Endodermal cell (in vitro differentiated cells): ENCODE data around the gene MTSS2. TPM values are rescaled to one million over a fixed set of nuclear protein-coding genes. Genes with fewer than 3 reads are reported as not detected.

ENCODE experiments used
- DNase-seq: peaks from one replicate; pipeline ENCODE4 v3.0.0-alpha.2; 2017
- H3K27ac ChIP-seq: 2 replicates; pipeline ENCODE4 v1.5.1; 2013; ENCODE audit warnings: mild to moderate bottlenecking, low read depth, low read length, moderate library complexity
- H3K27me3 ChIP-seq: 2 replicates; pipeline ENCODE4 v1.6.1; 2013; ENCODE audit warnings: mild to moderate bottlenecking, low read length, moderate library complexity; ENCODE audit not compliant: insufficient read depth, control insufficient read depth, poor library complexity, severe bottlenecking
- H3K36me3 ChIP-seq: 2 replicates; pipeline ENCODE4 v1.7.0; 2013; ENCODE audit warnings: mild to moderate bottlenecking, low read length, moderate library complexity; ENCODE audit not compliant: control insufficient read depth, insufficient read depth
- H3K4me1 ChIP-seq: one replicate; pipeline ENCODE4 v1.7.0; 2013; ENCODE audit warnings: low read length; ENCODE audit not compliant: control insufficient read depth, insufficient read depth
- H3K4me3 ChIP-seq: 2 replicates; pipeline ENCODE4 v1.5.1; 2013; ENCODE audit warnings: mild to moderate bottlenecking, low read length, moderate library complexity
- H3K9ac ChIP-seq: 2 replicates; pipeline ENCODE4 v1.6.1; 2013; ENCODE audit warnings: mild to moderate bottlenecking, low read length, moderate library complexity; ENCODE audit not compliant: poor library complexity, severe bottlenecking; ENCODE audit errors: extremely low read depth
- H3K9me3 ChIP-seq: 2 replicates; pipeline ENCODE4 v1.6.1; 2013; ENCODE audit warnings: mild to moderate bottlenecking, low read length, moderate library complexity; ENCODE audit not compliant: control insufficient read depth
- H3K27ac Mint-ChIP-seq: 2 replicates; pipeline ENCODE4 v1.8.0; 2020; ENCODE audit warnings: mixed read lengths
- H3K27me3 Mint-ChIP-seq: 2 replicates; pipeline ENCODE4 v1.8.0; 2021; ENCODE audit warnings: mild to moderate bottlenecking, mixed read lengths; ENCODE audit not compliant: insufficient read depth
- H3K36me3 Mint-ChIP-seq: 2 replicates; pipeline ENCODE4 v1.8.0; 2020; ENCODE audit warnings: low read depth, mixed read lengths
- H3K4me1 Mint-ChIP-seq: 2 replicates; pipeline ENCODE4 v1.8.0; 2020; ENCODE audit warnings: mixed read lengths
- H3K4me3 Mint-ChIP-seq: 2 replicates; pipeline ENCODE4 v1.8.0; 2020; ENCODE audit warnings: mild to moderate bottlenecking, moderate library complexity, mixed read lengths
- H3K9me3 Mint-ChIP-seq: 2 replicates; pipeline ENCODE4 v1.8.0; 2020; ENCODE audit warnings: mild to moderate bottlenecking, mixed read lengths
- WGBS, 2 experiments: methylation state at CpG; one replicate each; pipeline versions ENCODE4 v1.1.5 to v1.1.7; 2013; ENCODE audit warnings: missing lambda C conversion rate in 2 of 2, mixed read lengths in 1 of 2; ENCODE audit not compliant: insufficient coverage in 1 of 2, insufficient read length in 1 of 2; 5-methylcytosine and 5-hydroxymethylcytosine counted together
- total RNA-seq, 2 donors: library from RNA; stranded (reverse); fragmentation: NEBNext Ultra II Directional in 1 of 2; extraction: Animal tissue kit (Norgen Biotek cat#: 25700) in 1 of 2; gene quantifications; 2 replicates in 1 of 2; 3 replicates in 1 of 2; pipeline ENCODE4 v1.2.1, GENCODE V29; 2021
- TF ChIP-seq, protein P1 (sequence below): fragments of 200-600 bp; sonication (generic); conservative IDR thresholded peaks from 2 replicates; pipeline ENCODE4 v1.5.0; 2021; ENCODE audit warnings: antibody characterized with exemption, mild to moderate bottlenecking

The MTSS2 gene
- total RNA-seq, 2 donors from 2014 or later = 23.4 to 24.0 TPM

DNA sequence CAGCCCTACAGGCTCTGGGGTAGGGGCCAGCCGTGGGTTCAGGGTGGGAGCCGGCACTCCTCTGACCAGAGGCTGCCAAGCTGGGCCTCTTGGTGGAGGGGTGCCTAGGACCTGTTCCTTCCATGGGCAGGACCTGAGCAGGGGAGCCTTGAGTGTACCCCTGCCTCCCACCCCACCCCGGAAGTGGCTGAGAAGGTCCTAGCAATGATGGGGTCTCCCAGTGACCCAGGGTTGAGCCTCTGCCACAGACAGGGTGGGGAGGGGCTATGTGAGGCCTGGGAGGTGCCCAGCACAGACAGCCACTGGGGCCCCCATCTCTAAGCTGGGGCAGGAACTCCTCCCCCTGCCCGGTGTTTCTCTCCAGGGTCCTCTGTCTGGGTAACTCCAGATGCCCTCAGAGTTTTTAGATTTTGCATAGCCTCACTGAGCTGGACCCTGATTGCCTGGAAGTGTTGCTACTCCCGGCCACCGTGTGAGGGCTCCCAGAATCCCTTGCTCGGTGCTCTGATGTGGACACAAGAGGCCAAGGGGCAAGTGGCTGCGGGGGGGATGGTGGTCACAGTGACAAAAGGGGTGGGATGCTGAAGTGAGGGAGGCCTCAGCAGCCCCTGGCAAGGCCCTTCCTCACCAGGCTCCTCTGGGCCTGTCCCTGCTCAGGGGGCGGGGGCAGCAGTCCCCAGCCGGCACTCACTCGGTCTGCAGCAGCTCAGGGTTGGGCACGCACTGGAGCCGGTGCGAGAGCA lies 6.4 kb upstream of the MTSS2 start:
- peaks cover 10% of the 10 kb centered on the region for H3K4me1 ChIP-seq
- no peaks in the 10 kb centered on the region for H3K36me3 ChIP-seq
- H3K4me3 ChIP-seq = no peak overlapping the region
- H3K9me3 ChIP-seq = no peaks in the 10 kb centered on the region
- no peak overlapping the region for H3K4me3 Mint-ChIP-seq
- H3K4me1 Mint-ChIP-seq = peaks cover 14% of the 10 kb centered on the region
- no peaks in the 10 kb centered on the region for H3K27me3 ChIP-seq
- peaks cover 5% of the 10 kb centered on the region for H3K36me3 Mint-ChIP-seq
- H3K9me3 Mint-ChIP-seq = no peaks in the 10 kb centered on the region
- 91% methylated on average over 4 to 14 of the region's 14 CpGs for WGBS, 2 experiments
- H3K27ac ChIP-seq = peak overlapping the region; percentile 88
- H3K27me3 Mint-ChIP-seq = no peaks in the 10 kb centered on the region
- TF ChIP-seq, protein P1, sequence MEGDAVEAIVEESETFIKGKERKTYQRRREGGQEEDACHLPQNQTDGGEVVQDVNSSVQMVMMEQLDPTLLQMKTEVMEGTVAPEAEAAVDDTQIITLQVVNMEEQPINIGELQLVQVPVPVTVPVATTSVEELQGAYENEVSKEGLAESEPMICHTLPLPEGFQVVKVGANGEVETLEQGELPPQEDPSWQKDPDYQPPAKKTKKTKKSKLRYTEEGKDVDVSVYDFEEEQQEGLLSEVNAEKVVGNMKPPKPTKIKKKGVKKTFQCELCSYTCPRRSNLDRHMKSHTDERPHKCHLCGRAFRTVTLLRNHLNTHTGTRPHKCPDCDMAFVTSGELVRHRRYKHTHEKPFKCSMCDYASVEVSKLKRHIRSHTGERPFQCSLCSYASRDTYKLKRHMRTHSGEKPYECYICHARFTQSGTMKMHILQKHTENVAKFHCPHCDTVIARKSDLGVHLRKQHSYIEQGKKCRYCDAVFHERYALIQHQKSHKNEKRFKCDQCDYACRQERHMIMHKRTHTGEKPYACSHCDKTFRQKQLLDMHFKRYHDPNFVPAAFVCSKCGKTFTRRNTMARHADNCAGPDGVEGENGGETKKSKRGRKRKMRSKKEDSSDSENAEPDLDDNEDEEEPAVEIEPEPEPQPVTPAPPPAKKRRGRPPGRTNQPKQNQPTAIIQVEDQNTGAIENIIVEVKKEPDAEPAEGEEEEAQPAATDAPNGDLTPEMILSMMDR = no peak
- DNase-seq = no peak
- no peak overlapping the region for H3K9ac ChIP-seq
- no peak overlapping the region for H3K27ac Mint-ChIP-seq

- no peaks in the 10 kb centered on the region for H3K9me3 ChIP-seq
- H3K36me3 ChIP-seq = no peaks in the 10 kb centered on the region
- no peaks in the 10 kb centered on the region for H3K27me3 ChIP-seq
- TF ChIP-seq, protein P1 = no peak
- Mint-ChIP-seq H3K27me3 (peaks cover 1% of the 10 kb centered on the region), H3K4me3 (no peak overlapping the region), H3K9me3 (no peaks in the 10 kb centered on the region), H3K36me3 (peaks cover 5% of the 10 kb centered on the region), H3K4me1 (peaks cover 14% of the 10 kb centered on the region), H3K27ac (no peak overlapping the region)
- no peak overlapping the region for H3K9ac ChIP-seq
- 83 to 90% methylated on average over 13 to 26 of the region's 26 CpGs for WGBS, 2 experiments
- DNase-seq = no peak
- no peak overlapping the region for H3K4me3 ChIP-seq
- H3K27ac ChIP-seq = peak overlapping the region; percentile 88
- peaks cover 10% of the 10 kb centered on the region for H3K4me1 ChIP-seq
Measured at GRCh38 chr16:70691223-70692129, 5.6 kb upstream of the MTSS2 start.

- TF ChIP-seq, protein P1 = no peak
- no peak overlapping the region for H3K4me3 ChIP-seq
- H3K27me3 ChIP-seq = no peaks in the 10 kb centered on the region
- Mint-ChIP-seq H3K4me1 (peaks cover 8% of the 10 kb centered on the region), H3K27ac (no peak overlapping the region), H3K4me3 (no peak overlapping the region), H3K36me3 (peaks cover under 1% of the 10 kb centered on the region), H3K27me3 (peaks cover 1% of the 10 kb centered on the region), H3K9me3 (no peaks in the 10 kb centered on the region)
- no peak for DNase-seq
- H3K9me3 ChIP-seq = no peaks in the 10 kb centered on the region
- no peak overlapping the region for H3K9ac ChIP-seq
- 80 to 92% methylated on average over 7 to 16 of the region's 16 CpGs for WGBS, 2 experiments
- H3K36me3 ChIP-seq = no peaks in the 10 kb centered on the region
- peaks cover 8% of the 10 kb centered on the region for H3K4me1 ChIP-seq
- H3K27ac ChIP-seq = peak overlapping the region; percentile 88
Measured at GRCh38 chr16:70689970-70690891, 4.4 kb upstream of the MTSS2 start.
